CD14-positive monocyte (primary cell): ENCODE measurements around the gene TMEM239. TPM values are rescaled to one million over a fixed set of nuclear protein-coding genes. Genes with fewer than 3 reads are reported as not detected.

Source experiments
- DNase-seq, 3 donors: peaks; one replicate each; pipeline ENCODE4 v3.0.0-alpha.2; 2011 to 2022
- H2AFZ ChIP-seq: 2 replicates; pipeline ENCODE4 v1.6.0; 2012; ENCODE audit warnings: mild to moderate bottlenecking, low read depth, low read length, inconsistent platforms; ENCODE audit not compliant: insufficient read depth, poor library complexity, severe bottlenecking
- H3K27ac ChIP-seq, 2 donors: 1 replicate in 1 of 2; 2 replicates in 1 of 2; pipeline ENCODE4 v1.5.1; 2012 to 2013; ENCODE audit warnings: low read length in 2 of 2, control low read depth in 1 of 2, inconsistent platforms in 1 of 2, low read depth in 1 of 2, mild to moderate bottlenecking in 1 of 2
- H3K27me3 ChIP-seq, 2 donors: one replicate each; pipeline versions ENCODE4 v1.6.0 to v1.6.1; 2011 to 2013; ENCODE audit warnings: low read length in 2 of 2; ENCODE audit not compliant: control insufficient read depth in 2 of 2, insufficient read depth in 2 of 2
- H3K36me3 ChIP-seq, 2 donors: replicated peaks in 1 of 2; 1 replicate in 1 of 2; 2 replicates in 1 of 2; pipeline versions ENCODE4 v1.5.1 to v1.6.1; 2012 to 2013; ENCODE audit warnings: low read length in 2 of 2, control low read depth in 1 of 2, inconsistent platforms in 1 of 2, mild to moderate bottlenecking in 1 of 2; ENCODE audit not compliant: insufficient read depth in 2 of 2, control insufficient read depth in 1 of 2
- H3K4me1 ChIP-seq, 2 donors: 1 replicate in 1 of 2; 2 replicates in 1 of 2; pipeline versions ENCODE4 v1.5.1 to v1.6.1; 2012 to 2013; ENCODE audit warnings: low read length in 2 of 2, control low read depth in 1 of 2, inconsistent platforms in 1 of 2, mild to moderate bottlenecking in 1 of 2, moderate library complexity in 1 of 2; ENCODE audit not compliant: insufficient read depth in 2 of 2, control insufficient read depth in 1 of 2
- H3K4me2 ChIP-seq: replicated peaks from 2 replicates; pipeline ENCODE3; 2012; ENCODE audit warnings: low read length, moderate library complexity, mild to moderate bottlenecking; ENCODE audit not compliant: poor library complexity, severe bottlenecking; ENCODE audit errors: extremely low read depth
- H3K4me3 ChIP-seq, 3 experiments: fragments of 200-600 bp in 1 of 3; sonication (generic) in 1 of 3; replicated peaks in 1 of 3; 1 replicate in 2 of 3; 2 replicates in 1 of 3; pipeline ENCODE4 v1.5.1; 2011 to 2013; ENCODE audit warnings: low read length in 3 of 3, mild to moderate bottlenecking in 3 of 3, control low read depth in 2 of 3, low read depth in 2 of 3, inconsistent platforms in 1 of 3, moderate library complexity in 1 of 3
- H3K79me2 ChIP-seq: 2 replicates; pipeline ENCODE4 v1.6.0; 2012; ENCODE audit warnings: mild to moderate bottlenecking, control low read depth, inconsistent platforms, low read length, moderate library complexity; ENCODE audit not compliant: insufficient read depth
- H3K9ac ChIP-seq: 2 replicates; pipeline ENCODE4 v1.6.0; 2017; ENCODE audit warnings: low read length, mild to moderate bottlenecking; ENCODE audit not compliant: insufficient read depth, poor library complexity, severe bottlenecking
- H3K9me3 ChIP-seq, 2 donors: replicated peaks in 1 of 2; 1 replicate in 1 of 2; 2 replicates in 1 of 2; pipeline versions ENCODE4 v1.5.1 to v1.6.1; 2012 to 2013; ENCODE audit warnings: low read length in 2 of 2, control low read depth in 1 of 2; ENCODE audit not compliant: control insufficient read depth in 1 of 2, insufficient read depth in 1 of 2
- H4K20me1 ChIP-seq: 2 replicates; pipeline ENCODE4 v1.6.0; 2012; ENCODE audit warnings: mild to moderate bottlenecking, low read length, control low read depth, moderate library complexity; ENCODE audit not compliant: insufficient read depth
- H3K27ac Mint-ChIP-seq, 7 donors: one replicate each; pipeline ENCODE4 v1.8.0; 2020; ENCODE audit warnings: mild to moderate bottlenecking in 7 of 7, mixed read lengths in 7 of 7, moderate library complexity in 6 of 7, inconsistent platforms in 2 of 7
- H3K27me3 Mint-ChIP-seq, 3 donors: one replicate each; pipeline ENCODE4 v1.8.0; 2021 to 2022; ENCODE audit warnings: low read depth in 3 of 3, mild to moderate bottlenecking in 3 of 3, mixed read lengths in 3 of 3, moderate library complexity in 3 of 3, inconsistent platforms in 1 of 3
- H3K36me3 Mint-ChIP-seq, 2 donors: one replicate each; pipeline ENCODE4 v1.8.0; 2020; ENCODE audit warnings: mixed read lengths in 2 of 2, inconsistent platforms in 1 of 2, mild to moderate bottlenecking in 1 of 2
- H3K4me1 Mint-ChIP-seq: one replicate; pipeline ENCODE4 v1.8.0; 2020; ENCODE audit warnings: mild to moderate bottlenecking, mixed read lengths
- H3K4me3 Mint-ChIP-seq, 2 donors: one replicate each; pipeline ENCODE4 v1.8.0; 2020; ENCODE audit warnings: mild to moderate bottlenecking in 2 of 2, mixed read lengths in 2 of 2, moderate library complexity in 1 of 2
- H3K9me3 Mint-ChIP-seq, 7 donors: one replicate each; pipeline ENCODE4 v1.8.0; 2020 to 2022; ENCODE audit warnings: mixed read lengths in 7 of 7, mild to moderate bottlenecking in 6 of 7, moderate library complexity in 6 of 7, inconsistent platforms in 2 of 7
- WGBS: methylation state at CpG from one replicate; pipeline ENCODE4 v1.1.5; 2013; ENCODE audit warnings: missing lambda C conversion rate; ENCODE audit not compliant: insufficient coverage; 5-methylcytosine and 5-hydroxymethylcytosine counted together
- intact Hi-C, 2 donors: fragments of 100-400 bp; cut with micrococcal nuclease; formaldehyde crosslinking; loops; one replicate each; pipeline versions ENCODE4 v1.15.0 to v1.15.1; 2023
- polyA plus RNA-seq, 3 donors: library from polyadenylated mRNA; depleted of rRNA in 1 of 3; unstranded in 2 of 3; stranded (reverse) in 1 of 3; fragments of 300-500 nt in 2 of 3; fragments of >200 nt in 1 of 3; fragmentation: Illumina TruSeq in 2 of 3; gene quantifications; 1 replicate in 2 of 3; 2 replicates in 1 of 3; pipeline ENCODE4 v1.2.3, GENCODE V29; 2012 to 2021
- TF ChIP-seq, protein P1 (sequence below): fragments of 200-600 bp; IDR thresholded peaks from one replicate; pipeline ENCODE4 v1.8.0; 2022; ENCODE audit warnings: antibody characterized with exemption, mild to moderate bottlenecking

TMEM239 gene
- polyA plus RNA-seq, 3 donors = not detected

GRCh38 chr20:2804041-2804828 lies 11.9 kb upstream of the TMEM239 start:
- peaks cover 23% of the 10 kb centered on the region for H3K4me1 Mint-ChIP-seq

GRCh38 chr20:2804852-2805688 lies 11.1 kb upstream of the TMEM239 start:
- Mint-ChIP-seq H3K4me1 (peaks cover 15% of the 10 kb centered on the region), H3K27me3 (peaks cover 59 to 75% (median 59%) of the 10 kb centered on the region in 3 donors), H3K36me3 (peaks cover 1 to 4% of the 10 kb centered on the region in 2 donors), H3K4me3 (peak overlapping the region in 1 of 2 donors; percentile 51), H3K27ac (no peak overlapping the region), H3K9me3 (peaks cover 0 to 13% (median 3%) of the 10 kb centered on the region in 7 donors)
- Histone ChIP-seq H3K4me2 (no peak overlapping the region), H3K27me3 (peaks cover 29 to 62% of the 10 kb centered on the region in 2 donors), H3K9ac (no peak overlapping the region), H3K36me3 (no peaks in the 10 kb centered on the region), H3K27ac (no peak overlapping the region), H3K9me3 (no peaks in the 10 kb centered on the region), H3K4me3 (no peak overlapping the region), H2AFZ (no peak overlapping the region), H3K4me1 (peaks cover 14 to 15% of the 10 kb centered on the region in 2 donors), H3K79me2 (no peaks in the 10 kb centered on the region), H4K20me1 (no peaks in the 10 kb centered on the region)
- no peak for DNase-seq
- intact Hi-C loops = no loop called here
- 24% methylated on average over 34 of the region's 49 CpGs for WGBS
- TF ChIP-seq, protein P1, sequence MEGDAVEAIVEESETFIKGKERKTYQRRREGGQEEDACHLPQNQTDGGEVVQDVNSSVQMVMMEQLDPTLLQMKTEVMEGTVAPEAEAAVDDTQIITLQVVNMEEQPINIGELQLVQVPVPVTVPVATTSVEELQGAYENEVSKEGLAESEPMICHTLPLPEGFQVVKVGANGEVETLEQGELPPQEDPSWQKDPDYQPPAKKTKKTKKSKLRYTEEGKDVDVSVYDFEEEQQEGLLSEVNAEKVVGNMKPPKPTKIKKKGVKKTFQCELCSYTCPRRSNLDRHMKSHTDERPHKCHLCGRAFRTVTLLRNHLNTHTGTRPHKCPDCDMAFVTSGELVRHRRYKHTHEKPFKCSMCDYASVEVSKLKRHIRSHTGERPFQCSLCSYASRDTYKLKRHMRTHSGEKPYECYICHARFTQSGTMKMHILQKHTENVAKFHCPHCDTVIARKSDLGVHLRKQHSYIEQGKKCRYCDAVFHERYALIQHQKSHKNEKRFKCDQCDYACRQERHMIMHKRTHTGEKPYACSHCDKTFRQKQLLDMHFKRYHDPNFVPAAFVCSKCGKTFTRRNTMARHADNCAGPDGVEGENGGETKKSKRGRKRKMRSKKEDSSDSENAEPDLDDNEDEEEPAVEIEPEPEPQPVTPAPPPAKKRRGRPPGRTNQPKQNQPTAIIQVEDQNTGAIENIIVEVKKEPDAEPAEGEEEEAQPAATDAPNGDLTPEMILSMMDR = no peak

More at GRCh38 chr20:2804041-2804828, 11.9 kb upstream of the TMEM239 start:
- H3K4me1 ChIP-seq = peaks cover 22 to 24% of the 10 kb centered on the region in 2 donors
- no peak overlapping the region for H2AFZ ChIP-seq
- no peaks in the 10 kb centered on the region for H4K20me1 ChIP-seq
- no peak overlapping the region for H3K4me3 ChIP-seq
- H3K9ac ChIP-seq = no peak overlapping the region
- no peaks in the 10 kb centered on the region for H3K36me3 ChIP-seq
- peaks cover 0 to 12% (median 6%) of the 10 kb centered on the region in 7 donors for H3K9me3 Mint-ChIP-seq
- no peak overlapping the region for H3K27ac ChIP-seq
- no peaks in the 10 kb centered on the region for H3K79me2 ChIP-seq
- H3K9me3 ChIP-seq = no peaks in the 10 kb centered on the region
- intact Hi-C loops = no loop called here
- H3K4me2 ChIP-seq = no peak overlapping the region
- H3K27me3 ChIP-seq = peaks cover 29 to 71% of the 10 kb centered on the region in 2 donors
- no peak for DNase-seq
- TF ChIP-seq, protein P1 = no peak
- 71% methylated on average over 13 of the region's 16 CpGs for WGBS
- H3K27me3 Mint-ChIP-seq = peaks cover 65 to 76% (median 68%) of the 10 kb centered on the region in 3 donors
- peak overlapping the region in 1 of 2 donors; percentile 61 for H3K4me3 Mint-ChIP-seq
- H3K27ac Mint-ChIP-seq = no peak overlapping the region
- H3K36me3 Mint-ChIP-seq = peaks cover 3 to 8% of the 10 kb centered on the region in 2 donors
